GM18858 (cell line): ENCODE data around the gene PGM2.

Experiments used
- ATAC-seq: cut with Tn5 transposase; IDR thresholded peaks from one replicate; pipeline ENCODE4 v1.9.1; 2021; ENCODE audit not compliant: unreplicated experiment

Gene PGM2

GRCh38 chr4:37860266-37860665 lies 33.8 kb downstream of the PGM2 start:
- no peak for ATAC-seq

- no peak for ATAC-seq
Observed at GRCh38 chr4:37862961-37863360, 36.5 kb downstream of the PGM2 start.

- no peak for ATAC-seq
Observed at GRCh38 chr4:37864786-37865185, 38.3 kb downstream of the PGM2 start.

GRCh38 chr4:37865450-37865849 lies 39.0 kb downstream of the PGM2 start:
- no peak for ATAC-seq

GRCh38 chr4:37867102-37867501 lies 40.6 kb downstream of the PGM2 start:
- no peak for ATAC-seq

- no peak for ATAC-seq
Observed at GRCh38 chr4:37868238-37868637, 41.8 kb downstream of the PGM2 start.

GRCh38 chr4:37872310-37872988 lies 46.0 kb downstream of the PGM2 start:
- ATAC-seq, result peak; percentile 79

GRCh38 chr4:37873386-37873785 lies 46.9 kb downstream of the PGM2 start:
- ATAC-seq, result no peak

- ATAC-seq, result no peak
Observed at GRCh38 chr4:37876156-37876555, 49.7 kb downstream of the PGM2 start.

- ATAC-seq, result no peak
Observed at GRCh38 chr4:37879365-37879764, 52.9 kb downstream of the PGM2 start.

GRCh38 chr4:37881811-37882210 lies 55.3 kb downstream of the PGM2 start:
- no peak for ATAC-seq

GRCh38 chr4:37882665-37883296 lies 56.3 kb downstream of the PGM2 start:
- no peak for ATAC-seq

GRCh38 chr4:37884855-37885487 lies 58.5 kb downstream of the PGM2 start:
- no peak for ATAC-seq

GRCh38 chr4:37885496-37885895 lies 59.0 kb downstream of the PGM2 start:
- no peak for ATAC-seq

- ATAC-seq, result no peak
Observed at GRCh38 chr4:37889849-37890800, 63.6 kb downstream of the PGM2 start.

GRCh38 chr4:37890801-37891259 lies 64.3 kb downstream of the PGM2 start, which contains the start of gene TBC1D1:
Gene TBC1D1 (plus strand): TSS chr4:37891084. CDS start chr4:37902096, 11,012 bp downstream.
- peak; percentile 17 for ATAC-seq

- peak; percentile 66 for ATAC-seq
Observed at GRCh38 chr4:37891260-37892159, 65.0 kb downstream of the PGM2 start.

- ATAC-seq, result peak; percentile 39
Observed at GRCh38 chr4:37892641-37893040, 66.2 kb downstream of the PGM2 start.

GRCh38 chr4:37893164-37893563 lies 66.7 kb downstream of the PGM2 start:
- no peak for ATAC-seq

GRCh38 chr4:37895271-37895670 lies 68.8 kb downstream of the PGM2 start:
- ATAC-seq, result no peak
